IMR-90 (cell line): Measurements from ENCODE around the gene SLC27A1.

Source experiments
- BHLHE40 ChIP-seq: fragments of 150-350 bp; IDR thresholded peaks from 2 replicates; pipeline ENCODE4 v1.6.1; 2016; ENCODE audit warnings: mild to moderate bottlenecking, low read depth, low read length
- CTCF ChIP-seq: conservative IDR thresholded peaks from 2 replicates; pipeline ENCODE4 v1.5.1; 2012; ENCODE audit warnings: mild to moderate bottlenecking, low read depth, low read length, improper control_type of control experiment
- ELK1 ChIP-seq: fragments of 150-350 bp; IDR thresholded peaks from 2 replicates; pipeline ENCODE4 v1.6.1; 2016; ENCODE audit warnings: low read depth, mild to moderate bottlenecking, low read length, moderate library complexity, borderline replicate concordance
- MAZ ChIP-seq: IDR thresholded peaks from 2 replicates; pipeline ENCODE4 v1.6.1; 2012; ENCODE audit warnings: low read depth, mild to moderate bottlenecking, low read length, improper control_type of control experiment, moderate library complexity, borderline replicate concordance
- POLR2A ChIP-seq: IDR thresholded peaks from 2 replicates; pipeline ENCODE4 v1.6.1; 2012; ENCODE audit warnings: mild to moderate bottlenecking, low read depth, low read length
- RAD21 ChIP-seq: IDR thresholded peaks from 2 replicates; pipeline ENCODE4 v1.6.1; 2012; ENCODE audit warnings: low read length, improper control_type of control experiment
- RCOR1 ChIP-seq: IDR thresholded peaks from 2 replicates; pipeline ENCODE4 v1.6.1; 2012; ENCODE audit warnings: mild to moderate bottlenecking, low read length, improper control_type of control experiment; ENCODE audit not compliant: insufficient replicate concordance
- RFX5 ChIP-seq: IDR thresholded peaks from 2 replicates; pipeline ENCODE4 v1.8.0; 2012; ENCODE audit warnings: low read depth, mild to moderate bottlenecking, low read length, moderate library complexity
- SMC3 ChIP-seq: fragments of 150-350 bp; IDR thresholded peaks from 2 replicates; pipeline ENCODE4 v1.6.1; 2016; ENCODE audit warnings: low read depth, mild to moderate bottlenecking, antibody characterized with exemption, low read length, moderate library complexity

DNA sequence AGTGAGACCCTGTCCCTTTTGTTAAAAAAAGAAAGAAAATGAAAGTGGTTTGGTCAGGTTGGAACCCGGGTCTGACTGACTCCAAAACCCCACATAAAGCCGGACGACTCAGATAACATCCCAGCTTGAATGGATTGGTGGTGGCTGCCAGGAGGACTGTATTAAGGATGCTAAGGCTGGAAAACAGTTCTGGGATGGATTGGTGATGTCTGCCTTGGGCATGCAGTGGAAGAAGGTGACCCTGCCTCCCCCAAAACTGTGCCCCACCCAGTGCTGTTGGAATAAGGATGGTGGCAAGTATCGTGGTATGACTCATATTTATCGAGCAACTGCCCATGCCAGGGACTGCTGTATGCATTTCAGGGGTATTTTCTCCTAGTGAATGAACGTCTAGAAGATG lies 66.6 kb downstream of the SLC27A1 start:
- TF ChIP-seq CTCF (no peak), BHLHE40 (no peak), RFX5 (no peak), POLR2A (no peak), RAD21 (no peak), SMC3 (no peak), RCOR1 (no peak), ELK1 (no peak), MAZ (no peak)
